Measurements from ENCODE around the gene SPATA1. TPM values are rescaled to one million over a fixed set of nuclear protein-coding genes. Genes with fewer than 3 reads are reported as not detected.
A peak's percentile ranks its signal among the peaks of the same experiment; 100 is the strongest.

SPATA1 gene, protein sequence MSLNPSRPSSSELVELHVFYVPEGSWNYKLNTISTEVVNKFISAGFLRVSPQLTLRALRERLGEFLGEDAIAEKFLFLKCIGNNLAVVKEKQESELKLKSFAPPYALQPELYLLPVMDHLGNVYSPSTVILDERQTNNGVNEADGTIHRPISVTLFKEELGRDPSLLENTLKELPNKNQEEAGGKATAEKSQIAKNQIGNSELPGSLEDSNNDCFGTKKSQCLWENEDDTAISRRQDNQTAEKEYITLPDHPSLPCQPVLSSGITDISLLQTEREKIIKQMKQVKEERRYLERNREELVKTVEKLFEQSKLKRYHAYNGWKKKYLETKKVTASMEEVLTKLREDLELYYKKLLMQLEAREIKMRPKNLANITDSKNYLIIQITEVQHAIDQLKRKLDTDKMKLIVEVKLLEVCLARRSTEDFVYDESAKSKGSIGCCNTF
- total RNA-seq (1 to 10 TPM; 2.2 to 2.5 TPM), polyA plus RNA-seq (not detected), total RNA-seq (0.25 to 1.3 (median 0.65) reads per million in 6 experiments)

DNA sequence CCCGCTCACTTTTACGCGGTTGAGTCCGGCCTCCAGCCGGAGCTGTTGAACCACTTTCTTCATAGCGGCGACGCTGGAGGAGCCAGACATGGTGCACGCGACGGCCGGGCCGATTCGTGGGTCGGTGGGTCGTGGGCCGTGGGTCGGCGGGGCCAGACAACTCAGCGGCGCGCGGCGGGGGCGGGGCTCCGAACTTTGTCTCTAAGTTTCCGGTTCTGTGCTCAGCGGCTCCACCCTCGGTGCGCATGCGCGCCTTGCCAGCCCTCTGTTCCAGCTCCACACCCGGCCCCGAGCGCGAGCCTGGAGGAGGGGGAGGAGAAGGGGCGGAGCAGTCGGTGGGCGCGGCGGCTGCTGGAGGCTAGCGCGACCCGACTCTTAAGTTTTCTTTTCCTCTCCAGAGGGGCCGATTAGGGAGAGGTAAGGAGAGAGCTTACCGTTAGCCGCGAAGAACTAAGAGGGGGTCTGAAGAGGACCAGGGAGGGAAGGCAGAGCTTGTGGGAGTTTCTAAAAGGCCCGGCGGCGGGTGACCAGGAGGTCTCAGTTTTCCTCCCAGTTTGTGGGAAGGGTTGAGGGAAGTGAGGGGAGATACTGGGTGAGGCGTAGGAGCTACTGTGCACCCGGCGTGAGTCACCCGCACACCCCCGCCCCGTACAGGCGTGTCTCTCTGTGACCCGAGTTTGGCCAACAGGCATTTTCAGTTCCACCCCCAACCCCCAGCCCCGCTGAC lies at the start of gene SPATA1, which contains the start of gene GNG5:
Gene SPATA1, plus strand, starts transcription at position 385 of the 727 bp plus-strand sequence. CDS start 9,974 bp downstream, outside the sequence.
Gene GNG5, minus strand, starts transcription at position 580 of the 727 bp plus-strand sequence. Its CDS starts 490 bp downstream, at position 90.
- no peaks in the 10 kb centered on the region for H3K27me3 Mint-ChIP-seq
- POLR2A ChIA-PET = interaction anchor here (0.6 to 2.4 kb wide), 15 partner anchors 10 to 770 kb away, joined by 3 to 29 read pairs (median 4); partner anchors contain the start of genes BCL10, CTBS, PRKACB and RPF1
- ATAC-seq (peak; percentile 89), DNase-seq (peak; percentile 92 to 98 (median 96))
- H3K4me3 Mint-ChIP-seq = peak within 1 kb of the TSS; percentile 87 to 100 (median 98)
- peaks cover 19 to 56% (median 40%) of the 10 kb centered on the region in 4 donors for H3K4me1 Mint-ChIP-seq
- H3K27ac Mint-ChIP-seq = peak within 1 kb of the TSS; percentile 93 to 99 (median 97)
- peaks cover 0 to 12% (median 4%) of the 10 kb centered on the region in 9 donors for H3K9me3 Mint-ChIP-seq
- H3K36me3 Mint-ChIP-seq = peaks cover 0 to 6% (median 5%) of the 10 kb centered on the region in 3 donors

DNA sequence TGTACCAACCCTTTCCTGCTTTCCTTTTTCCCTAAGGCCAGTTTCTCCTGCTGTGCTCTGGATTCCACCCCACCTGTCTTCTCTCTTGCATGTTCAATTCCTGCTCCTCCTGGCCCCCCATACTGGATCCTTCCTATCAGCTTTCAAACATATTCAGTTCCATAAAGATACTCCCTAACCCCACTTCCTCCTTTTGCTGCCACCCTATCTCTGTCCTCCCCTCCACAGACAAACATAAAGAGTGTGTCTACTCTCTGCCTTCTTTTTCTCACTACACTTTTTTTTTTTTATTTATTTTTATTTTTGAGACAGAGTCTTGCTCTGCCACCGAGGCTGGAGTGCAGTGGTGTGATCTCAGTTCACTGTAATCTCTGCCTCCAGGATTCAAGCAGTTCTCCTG lies 44.1 kb upstream of the SPATA1 start:
- POLR2A ChIA-PET = no interaction called here
- Mint-ChIP-seq H3K27ac (no peak overlapping the region), H3K4me3 (no peak overlapping the region), H3K27me3 (peaks cover 23 to 38% (median 32%) of the 10 kb centered on the region in 5 donors), H3K36me3 (peaks cover 0 to 5% (median 0%) of the 10 kb centered on the region in 3 donors), H3K9me3 (no peaks in the 10 kb centered on the region), H3K4me1 (no peaks in the 10 kb centered on the region)
- DNase-seq (no peak), ATAC-seq (no peak)

DNA sequence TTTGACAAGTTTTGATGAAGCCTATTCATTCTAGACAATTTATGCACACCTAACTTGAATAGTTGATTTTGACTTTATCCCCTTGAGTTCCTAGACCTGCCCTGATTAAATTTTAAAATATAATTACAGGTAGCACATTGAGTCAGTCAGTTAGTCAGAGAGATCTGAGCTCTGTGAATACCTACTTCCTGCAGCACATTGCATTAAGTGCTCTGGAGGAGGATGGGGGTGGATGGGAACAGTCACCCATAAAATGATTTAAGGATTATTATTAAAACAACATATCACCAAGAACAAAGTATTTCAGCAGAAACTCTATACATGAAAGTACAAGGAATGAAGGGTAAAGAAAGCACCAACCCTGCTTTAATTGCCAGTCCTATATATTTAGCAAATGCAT lies 38.9 kb upstream of the SPATA1 start:
- H3K4me1 Mint-ChIP-seq = no peaks in the 10 kb centered on the region

DNA sequence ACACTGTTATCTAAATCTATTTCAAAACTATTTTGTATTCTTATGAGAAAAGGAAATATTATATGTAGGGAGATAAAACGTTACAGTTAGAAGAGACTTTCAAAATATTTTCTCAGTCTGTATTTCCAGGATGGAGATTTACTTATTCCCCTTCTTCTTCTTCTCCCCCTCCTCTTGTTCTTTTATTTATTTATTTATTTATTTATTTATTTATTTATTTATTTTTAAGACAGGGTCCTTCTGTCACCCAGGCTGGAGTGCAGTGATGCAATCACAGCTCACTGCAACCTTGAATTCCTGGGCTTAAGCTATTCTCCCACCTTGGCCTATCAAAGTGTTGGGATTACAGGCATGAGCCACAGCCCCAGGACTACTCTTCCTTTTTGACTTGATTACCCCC lies 30.0 kb upstream of the SPATA1 start:
- H3K4me1 Mint-ChIP-seq = peaks cover 9 to 27% (median 19%) of the 10 kb centered on the region in 4 donors
- peaks cover 0 to 20% (median 3%) of the 10 kb centered on the region in 9 donors for H3K9me3 Mint-ChIP-seq
- ATAC-seq (no peak), DNase-seq (no peak)
- H3K36me3 Mint-ChIP-seq = peaks cover 3 to 19% (median 13%) of the 10 kb centered on the region in 3 donors
- POLR2A ChIA-PET = no interaction called here
- no peak overlapping the region for H3K4me3 Mint-ChIP-seq
- peaks cover 30 to 63% (median 44%) of the 10 kb centered on the region in 5 donors for H3K27me3 Mint-ChIP-seq
- no peak overlapping the region for H3K27ac Mint-ChIP-seq

More for the DNA sequence above, 38.9 kb upstream of the SPATA1 start:
- peaks cover 32 to 73% (median 43%) of the 10 kb centered on the region in 5 donors for H3K27me3 Mint-ChIP-seq
- no peak overlapping the region for H3K27ac Mint-ChIP-seq
- POLR2A ChIA-PET = no interaction called here
- peaks cover 0 to 5% (median 3%) of the 10 kb centered on the region in 3 donors for H3K36me3 Mint-ChIP-seq
- no peaks in the 10 kb centered on the region for H3K9me3 Mint-ChIP-seq
- ATAC-seq (no peak), DNase-seq (no peak)
- no peak overlapping the region for H3K4me3 Mint-ChIP-seq

DNA sequence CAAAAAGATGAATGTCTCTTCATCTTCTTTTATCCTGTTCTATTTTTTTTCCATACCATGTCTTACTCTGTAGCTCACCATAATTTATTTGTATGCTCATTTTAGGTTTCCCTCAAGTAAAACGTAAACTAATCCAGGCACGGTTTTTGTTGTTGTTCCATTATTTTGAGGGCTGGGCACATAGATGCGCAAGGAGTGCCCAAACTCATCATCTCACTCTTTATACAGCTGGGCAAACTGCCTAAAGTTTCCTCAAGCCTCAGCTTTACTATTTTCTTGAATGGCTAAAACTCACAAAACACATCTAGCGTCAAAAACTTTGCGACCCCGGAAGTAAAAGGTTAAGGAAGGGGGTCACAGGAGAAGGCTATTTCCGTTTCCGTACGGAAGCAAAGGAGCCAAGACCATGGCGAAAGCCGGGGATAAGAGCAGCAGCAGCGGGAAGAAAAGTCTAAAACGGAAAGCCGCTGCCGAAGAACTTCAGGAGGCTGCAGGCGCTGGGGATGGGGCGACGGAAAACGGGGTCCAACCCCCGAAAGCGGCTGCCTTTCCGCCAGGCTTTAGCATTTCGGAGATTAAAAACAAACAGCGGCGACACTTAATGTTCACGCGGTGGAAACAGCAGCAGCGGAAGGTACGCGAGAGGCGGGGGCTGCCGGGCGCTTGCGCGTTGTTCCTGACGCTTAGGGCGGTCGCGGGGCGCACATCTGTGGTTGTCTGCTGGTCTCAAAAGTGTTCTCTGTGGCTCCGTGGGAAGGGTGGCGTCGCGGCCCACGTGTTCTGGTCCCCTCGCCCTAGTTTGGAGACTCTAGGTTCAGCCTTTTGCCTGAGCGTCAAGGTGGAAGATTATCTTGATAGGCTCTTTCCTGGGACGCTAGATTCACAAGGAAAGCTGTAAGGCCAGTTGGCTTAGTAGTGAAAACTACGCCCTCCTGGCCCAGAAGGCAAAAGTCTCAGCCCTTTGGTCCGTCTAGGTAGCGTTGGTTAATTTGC lies 27.0 kb upstream of the SPATA1 start, which contains the start of gene RPF1:
Gene RPF1, plus strand, starts transcription at position 391 of the 993 bp plus-strand sequence. Its CDS starts 16 bp downstream, at position 407.
- peak; percentile 96 to 97 for ATAC-seq
- peaks cover 0 to 20% (median 3%) of the 10 kb centered on the region in 9 donors for H3K9me3 Mint-ChIP-seq
- POLR2A ChIA-PET = interaction anchor here (0.5 to 3.6 kb wide), 13 partner anchors 10 to 401 kb away, joined by 3 to 29 read pairs (median 4); partner anchors contain the start of genes CTBS, GNG5, PRKACB and SPATA1
- peak; percentile 67 to 92 (median 82) for DNase-seq
- peaks cover 18 to 34% (median 24%) of the 10 kb centered on the region in 5 donors for H3K27me3 Mint-ChIP-seq
- H3K27ac Mint-ChIP-seq = peak within 1 kb of the TSS; percentile 91 to 100 (median 99)
- peak within 1 kb of the TSS; percentile 96 to 100 (median 99) for H3K4me3 Mint-ChIP-seq
- H3K36me3 Mint-ChIP-seq = peaks cover 20 to 31% (median 21%) of the 10 kb centered on the region in 3 donors
- H3K4me1 Mint-ChIP-seq = peaks cover 18 to 50% (median 46%) of the 10 kb centered on the region in 4 donors

DNA sequence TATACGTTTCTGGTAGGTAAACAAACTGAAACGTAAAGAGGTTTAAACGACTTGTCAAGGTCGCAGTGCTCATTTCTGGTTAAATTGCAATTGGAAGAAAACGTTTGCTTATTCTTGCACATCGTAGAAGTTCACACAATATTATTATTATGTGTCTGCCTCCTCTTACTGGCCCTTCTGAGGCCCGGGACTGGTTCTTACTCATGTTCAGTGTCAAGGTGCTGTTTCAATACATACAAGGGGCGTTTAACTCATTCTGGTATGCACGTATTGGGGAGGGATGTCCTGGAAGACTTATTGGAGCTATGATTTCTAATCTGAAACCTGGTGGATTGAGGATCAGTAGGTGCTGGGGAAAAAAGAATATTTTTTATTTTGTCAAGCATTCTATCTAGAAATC lies 26.2 kb upstream of the SPATA1 start:
- H3K27me3 Mint-ChIP-seq = peaks cover 12 to 26% (median 20%) of the 10 kb centered on the region in 5 donors
- H3K27ac Mint-ChIP-seq = peak overlapping the region; percentile 91 to 100 (median 99)
- H3K4me1 Mint-ChIP-seq = peaks cover 18 to 51% (median 48%) of the 10 kb centered on the region in 4 donors
- ATAC-seq (no peak), DNase-seq (no peak)
- H3K9me3 Mint-ChIP-seq = peaks cover 0 to 20% (median 3%) of the 10 kb centered on the region in 9 donors
- POLR2A ChIA-PET = interaction anchor here (0.5 to 3.6 kb wide), 7 partner anchors 18 to 402 kb away, joined by 3 to 29 read pairs (median 7); partner anchors contain the start of genes CTBS, GNG5 and SPATA1
- peak overlapping the region; percentile 96 to 100 (median 99) for H3K4me3 Mint-ChIP-seq
- peaks cover 20 to 39% (median 23%) of the 10 kb centered on the region in 3 donors for H3K36me3 Mint-ChIP-seq

DNA sequence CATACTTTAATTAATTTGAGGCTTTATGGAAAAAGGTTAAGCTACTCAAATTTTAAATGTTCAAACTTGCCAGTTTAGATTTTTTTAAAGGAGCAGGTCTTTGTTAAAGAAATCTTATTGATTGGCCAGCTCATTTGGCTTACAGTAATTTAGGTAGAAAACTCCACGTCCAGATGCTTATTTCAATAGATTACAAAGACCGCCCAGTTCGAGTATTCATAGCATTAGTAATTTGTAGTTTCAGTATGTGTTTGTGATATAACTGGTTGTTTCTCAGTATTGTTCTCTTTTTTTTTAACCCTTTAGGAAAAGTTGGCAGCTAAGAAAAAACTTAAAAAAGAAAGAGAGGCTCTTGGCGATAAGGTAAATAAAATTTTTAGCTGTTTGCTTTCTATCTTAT lies 25.5 kb upstream of the SPATA1 start:
- POLR2A ChIA-PET = interaction anchor here (0.8 to 3.6 kb wide), 4 partner anchors 18 to 403 kb away, joined by 3 to 29 read pairs (median 10); partner anchors contain the start of genes CTBS, GNG5 and SPATA1
- Mint-ChIP-seq H3K9me3 (peaks cover 0 to 20% (median 3%) of the 10 kb centered on the region in 9 donors), H3K4me3 (peak overlapping the region; percentile 41 to 100 (median 82)), H3K4me1 (peaks cover 18 to 53% (median 51%) of the 10 kb centered on the region in 4 donors), H3K27ac (no peak overlapping the region), H3K27me3 (peaks cover 10 to 21% (median 17%) of the 10 kb centered on the region in 5 donors), H3K36me3 (peaks cover 20 to 46% (median 26%) of the 10 kb centered on the region in 3 donors)
- ATAC-seq (no peak), DNase-seq (no peak)

DNA sequence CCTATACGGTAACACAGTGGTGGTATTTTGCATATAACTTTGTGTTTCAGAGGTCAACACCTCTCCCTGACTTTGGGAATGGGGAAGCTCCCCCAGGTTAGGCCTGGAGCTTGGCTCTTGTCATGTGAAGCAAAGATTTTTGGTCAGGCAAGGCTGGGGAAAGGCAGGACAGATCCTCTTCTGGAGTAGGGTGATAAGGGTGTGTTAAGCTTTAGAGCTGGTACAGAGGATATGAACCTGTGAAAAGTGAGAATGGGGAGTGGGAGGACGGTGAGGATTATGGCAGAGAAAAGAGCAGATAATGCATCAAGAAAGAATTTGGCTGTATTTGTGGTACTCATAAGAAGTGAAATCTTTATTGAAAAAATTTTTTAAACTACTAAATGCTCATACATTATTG lies 24.9 kb upstream of the SPATA1 start:
- POLR2A ChIA-PET = interaction anchor here (3.3 to 3.6 kb wide), 2 partner anchors 25 to 93 kb away, joined by 16 to 29 read pairs; partner anchors contain the start of genes CTBS, GNG5 and SPATA1
- H3K9me3 Mint-ChIP-seq = peaks cover 0 to 20% (median 3%) of the 10 kb centered on the region in 9 donors
- peaks cover 7 to 16% (median 15%) of the 10 kb centered on the region in 5 donors for H3K27me3 Mint-ChIP-seq
- H3K4me1 Mint-ChIP-seq = peaks cover 22 to 59% (median 57%) of the 10 kb centered on the region in 4 donors
- H3K36me3 Mint-ChIP-seq = peaks cover 25 to 52% (median 32%) of the 10 kb centered on the region in 3 donors
- H3K4me3 Mint-ChIP-seq = peak overlapping the region; percentile 12 to 100 (median 65)
- ATAC-seq (no peak), DNase-seq (no peak)
- peak overlapping the region in 4 of 10 donors; percentile 42 to 67 (median 50) for H3K27ac Mint-ChIP-seq

DNA sequence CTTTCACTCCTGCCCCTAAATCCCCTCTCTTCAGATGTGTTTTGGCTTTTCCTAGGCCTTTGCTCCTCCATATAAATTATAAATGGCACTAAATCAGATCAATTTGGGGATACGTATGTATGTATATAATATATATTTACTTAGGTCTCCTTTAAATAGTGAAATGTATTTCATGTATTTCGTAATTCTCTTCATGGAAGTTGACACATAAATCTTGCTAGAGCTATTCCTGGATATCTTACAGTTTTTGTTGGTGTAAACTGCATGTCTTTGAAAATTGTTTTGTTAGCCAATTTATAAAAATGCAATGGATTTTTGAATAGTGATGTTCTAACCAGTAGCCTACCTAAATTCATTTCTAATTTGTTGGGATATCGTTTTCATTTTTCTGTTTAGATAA lies 18.1 kb upstream of the SPATA1 start:
- DNase-seq (no peak), ATAC-seq (no peak)
- Mint-ChIP-seq H3K36me3 (peaks cover 19 to 90% (median 24%) of the 10 kb centered on the region in 3 donors), H3K4me3 (peak overlapping the region in 2 of 10 donors; percentile 4 to 54), H3K27ac (no peak overlapping the region), H3K27me3 (no peaks in the 10 kb centered on the region), H3K4me1 (peaks cover 21 to 54% (median 48%) of the 10 kb centered on the region in 4 donors), H3K9me3 (peaks cover 0 to 3% (median 0%) of the 10 kb centered on the region in 9 donors)
- POLR2A ChIA-PET = interaction anchor here (0.6 kb wide), 1 partner anchor 99 kb away, joined by 7 read pairs; no protein-coding TSS in a partner anchor

DNA sequence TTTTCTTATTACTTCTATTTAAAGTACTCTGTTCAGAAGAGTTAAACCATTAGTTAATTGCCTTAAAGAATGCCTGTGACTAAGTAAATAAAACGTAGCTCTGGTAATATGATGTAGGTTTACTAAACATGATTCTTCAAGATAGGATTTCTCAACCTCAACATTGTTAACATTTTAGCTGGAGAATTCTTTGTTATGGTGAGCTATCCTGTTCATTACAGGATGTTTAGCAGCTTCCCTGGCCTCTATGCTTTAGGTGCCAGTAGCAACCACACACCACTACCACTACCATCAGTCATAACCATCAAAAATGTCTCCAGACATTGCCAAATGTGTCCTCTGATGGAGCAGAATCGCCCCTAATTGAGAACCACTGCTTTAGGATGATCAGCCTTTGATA lies 16.4 kb upstream of the SPATA1 start:
- Mint-ChIP-seq H3K9me3 (peaks cover 0 to 3% (median 0%) of the 10 kb centered on the region in 9 donors), H3K4me3 (no peak overlapping the region), H3K36me3 (peaks cover 15 to 90% (median 22%) of the 10 kb centered on the region in 3 donors), H3K4me1 (peaks cover 23 to 46% (median 40%) of the 10 kb centered on the region in 4 donors), H3K27ac (peak overlapping the region in 1 of 10 donors; percentile 65), H3K27me3 (no peaks in the 10 kb centered on the region)
- POLR2A ChIA-PET = interaction anchor here (1.2 kb wide), 1 partner anchor 11 kb away, joined by 3 read pairs; the partner anchor contains the start of gene RPF1
- ATAC-seq (no peak), DNase-seq (no peak)
